Measurements from ENCODE around the gene NRCAM. TPM values are rescaled to one million over a fixed set of nuclear protein-coding genes. Genes with fewer than 3 reads are reported as not detected.

NRCAM gene
- total RNA-seq, 1 experiment from 2014 or later: 2.7 TPM

- TF ChIP-seq, protein P1, sequence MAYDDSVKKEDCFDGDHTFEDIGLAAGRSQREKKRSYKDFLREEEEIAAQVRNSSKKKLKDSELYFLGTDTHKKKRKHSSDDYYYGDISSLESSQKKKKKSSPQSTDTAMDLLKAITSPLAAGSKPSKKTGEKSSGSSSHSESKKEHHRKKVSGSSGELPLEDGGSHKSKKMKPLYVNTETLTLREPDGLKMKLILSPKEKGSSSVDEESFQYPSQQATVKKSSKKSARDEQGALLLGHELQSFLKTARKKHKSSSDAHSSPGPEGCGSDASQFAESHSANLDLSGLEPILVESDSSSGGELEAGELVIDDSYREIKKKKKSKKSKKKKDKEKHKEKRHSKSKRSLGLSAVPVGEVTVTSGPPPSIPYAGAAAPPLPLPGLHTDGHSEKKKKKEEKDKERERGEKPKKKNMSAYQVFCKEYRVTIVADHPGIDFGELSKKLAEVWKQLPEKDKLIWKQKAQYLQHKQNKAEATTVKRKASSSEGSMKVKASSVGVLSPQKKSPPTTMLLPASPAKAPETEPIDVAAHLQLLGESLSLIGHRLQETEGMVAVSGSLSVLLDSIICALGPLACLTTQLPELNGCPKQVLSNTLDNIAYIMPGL (CRISPR knock-in tag; IDR thresholded peaks at IDR 0.05): no peak
- TF ChIP-seq ZBTB43 (CRISPR knock-in tag; IDR thresholded peaks at IDR 0.05): no peak
- no peak for TF ChIP-seq ATF3 (CRISPR knock-in tag; conservative IDR thresholded peaks at IDR 0.05)
- TF ChIP-seq FOXK1 (CRISPR knock-in tag; IDR thresholded peaks at IDR 0.05): no peak
These were observed 47.1 kb upstream of the NRCAM start (continued) for GRCh38 chr7:108503112-108504026.

GRCh38 chr7:108499566-108499965 lies 43.3 kb upstream of the NRCAM start:
- Mint-ChIP-seq H3K36me3 (peaks cover 11% of the 10 kb centered on the region), H3K27me3 (ENCODE audit: low read depth) (no peaks in the 10 kb centered on the region), H3K27ac (no peak overlapping the region), H3K4me1 (no peaks in the 10 kb centered on the region), H3K4me3 (no peak overlapping the region), H3K9me3 (no peaks in the 10 kb centered on the region)
- DNase-seq (ENCODE audit: low spot score) (no peak), ATAC-seq (no peak)
- CTCF ChIA-PET: no interaction called here
- POLR2A ChIA-PET: no interaction called here
- no peak for TF ChIP-seq TP53 (CRISPR knock-in tag; IDR thresholded peaks at IDR 0.05)
- TF ChIP-seq FOXK1 (CRISPR knock-in tag; IDR thresholded peaks at IDR 0.05): no peak
- TF ChIP-seq ESRRA (CRISPR knock-in tag; IDR thresholded peaks at IDR 0.05; ENCODE audit: borderline replicate concordance): no peak
- TF ChIP-seq, protein P2, sequence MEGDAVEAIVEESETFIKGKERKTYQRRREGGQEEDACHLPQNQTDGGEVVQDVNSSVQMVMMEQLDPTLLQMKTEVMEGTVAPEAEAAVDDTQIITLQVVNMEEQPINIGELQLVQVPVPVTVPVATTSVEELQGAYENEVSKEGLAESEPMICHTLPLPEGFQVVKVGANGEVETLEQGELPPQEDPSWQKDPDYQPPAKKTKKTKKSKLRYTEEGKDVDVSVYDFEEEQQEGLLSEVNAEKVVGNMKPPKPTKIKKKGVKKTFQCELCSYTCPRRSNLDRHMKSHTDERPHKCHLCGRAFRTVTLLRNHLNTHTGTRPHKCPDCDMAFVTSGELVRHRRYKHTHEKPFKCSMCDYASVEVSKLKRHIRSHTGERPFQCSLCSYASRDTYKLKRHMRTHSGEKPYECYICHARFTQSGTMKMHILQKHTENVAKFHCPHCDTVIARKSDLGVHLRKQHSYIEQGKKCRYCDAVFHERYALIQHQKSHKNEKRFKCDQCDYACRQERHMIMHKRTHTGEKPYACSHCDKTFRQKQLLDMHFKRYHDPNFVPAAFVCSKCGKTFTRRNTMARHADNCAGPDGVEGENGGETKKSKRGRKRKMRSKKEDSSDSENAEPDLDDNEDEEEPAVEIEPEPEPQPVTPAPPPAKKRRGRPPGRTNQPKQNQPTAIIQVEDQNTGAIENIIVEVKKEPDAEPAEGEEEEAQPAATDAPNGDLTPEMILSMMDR (IDR thresholded peaks at IDR 0.05): no peak
- TF ChIP-seq OVOL2 (CRISPR knock-in tag; IDR thresholded peaks at IDR 0.05; ENCODE audit: borderline replicate concordance): no peak
- TF ChIP-seq, protein P3, sequence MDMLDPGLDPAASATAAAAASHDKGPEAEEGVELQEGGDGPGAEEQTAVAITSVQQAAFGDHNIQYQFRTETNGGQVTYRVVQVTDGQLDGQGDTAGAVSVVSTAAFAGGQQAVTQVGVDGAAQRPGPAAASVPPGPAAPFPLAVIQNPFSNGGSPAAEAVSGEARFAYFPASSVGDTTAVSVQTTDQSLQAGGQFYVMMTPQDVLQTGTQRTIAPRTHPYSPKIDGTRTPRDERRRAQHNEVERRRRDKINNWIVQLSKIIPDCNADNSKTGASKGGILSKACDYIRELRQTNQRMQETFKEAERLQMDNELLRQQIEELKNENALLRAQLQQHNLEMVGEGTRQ (CRISPR knock-in tag; IDR thresholded peaks at IDR 0.05): no peak
- no peak for TF ChIP-seq IRF1 (CRISPR knock-in tag; IDR thresholded peaks at IDR 0.05)
- TF ChIP-seq MXD4 (CRISPR knock-in tag; IDR thresholded peaks at IDR 0.05; ENCODE audit: borderline replicate concordance): no peak
- no peak for TF ChIP-seq CBFB (CRISPR knock-in tag; IDR thresholded peaks at IDR 0.05; ENCODE audit: low read depth)
- no peak for TF ChIP-seq ZNF671 (CRISPR knock-in tag; IDR thresholded peaks at IDR 0.05)
- TF ChIP-seq, protein P4, sequence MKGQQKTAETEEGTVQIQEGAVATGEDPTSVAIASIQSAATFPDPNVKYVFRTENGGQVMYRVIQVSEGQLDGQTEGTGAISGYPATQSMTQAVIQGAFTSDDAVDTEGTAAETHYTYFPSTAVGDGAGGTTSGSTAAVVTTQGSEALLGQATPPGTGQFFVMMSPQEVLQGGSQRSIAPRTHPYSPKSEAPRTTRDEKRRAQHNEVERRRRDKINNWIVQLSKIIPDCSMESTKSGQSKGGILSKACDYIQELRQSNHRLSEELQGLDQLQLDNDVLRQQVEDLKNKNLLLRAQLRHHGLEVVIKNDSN (CRISPR knock-in tag; IDR thresholded peaks at IDR 0.05): no peak
- TF ChIP-seq, protein P5, sequence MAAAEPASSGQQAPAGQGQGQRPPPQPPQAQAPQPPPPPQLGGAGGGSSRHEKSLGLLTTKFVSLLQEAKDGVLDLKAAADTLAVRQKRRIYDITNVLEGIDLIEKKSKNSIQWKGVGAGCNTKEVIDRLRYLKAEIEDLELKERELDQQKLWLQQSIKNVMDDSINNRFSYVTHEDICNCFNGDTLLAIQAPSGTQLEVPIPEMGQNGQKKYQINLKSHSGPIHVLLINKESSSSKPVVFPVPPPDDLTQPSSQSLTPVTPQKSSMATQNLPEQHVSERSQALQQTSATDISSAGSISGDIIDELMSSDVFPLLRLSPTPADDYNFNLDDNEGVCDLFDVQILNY (CRISPR knock-in tag; IDR thresholded peaks at IDR 0.05): no peak
- no peak for TF ChIP-seq ZBTB21 (CRISPR knock-in tag; IDR thresholded peaks at IDR 0.05; ENCODE audit: borderline replicate concordance)
- TF ChIP-seq ZNF121 (CRISPR knock-in tag; IDR thresholded peaks at IDR 0.05): no peak
- no peak for TF ChIP-seq NFYB (CRISPR knock-in tag; conservative IDR thresholded peaks at IDR 0.05; ENCODE audit: low read depth)
- no peak for TF ChIP-seq NFATC4 (CRISPR knock-in tag; IDR thresholded peaks at IDR 0.05)
- TF ChIP-seq GABPB1 (CRISPR knock-in tag; IDR thresholded peaks at IDR 0.05): no peak
- TF ChIP-seq NFE2L1 (CRISPR knock-in tag; IDR thresholded peaks at IDR 0.05): no peak
- TF ChIP-seq ATF1 (CRISPR knock-in tag; IDR thresholded peaks at IDR 0.05): no peak
